Fibroblast of the conjunctiva (primary cell): ENCODE results near the gene PLAGL2.
"Not testable (repeated sequence)": the region's sequence is repeated elsewhere in the genome, so short reads cannot be mapped to it uniquely, and the experiment has no call there.

Experiments used
- DNase-seq: peaks from one replicate; pipeline ENCODE4 v3.0.0-alpha.2; 2010; ENCODE audit warnings: low read depth

The PLAGL2 gene

GRCh38 chr20:32204205-32205109, 3.1 kb downstream of the PLAGL2 start:
- no peak for DNase-seq

DNA sequence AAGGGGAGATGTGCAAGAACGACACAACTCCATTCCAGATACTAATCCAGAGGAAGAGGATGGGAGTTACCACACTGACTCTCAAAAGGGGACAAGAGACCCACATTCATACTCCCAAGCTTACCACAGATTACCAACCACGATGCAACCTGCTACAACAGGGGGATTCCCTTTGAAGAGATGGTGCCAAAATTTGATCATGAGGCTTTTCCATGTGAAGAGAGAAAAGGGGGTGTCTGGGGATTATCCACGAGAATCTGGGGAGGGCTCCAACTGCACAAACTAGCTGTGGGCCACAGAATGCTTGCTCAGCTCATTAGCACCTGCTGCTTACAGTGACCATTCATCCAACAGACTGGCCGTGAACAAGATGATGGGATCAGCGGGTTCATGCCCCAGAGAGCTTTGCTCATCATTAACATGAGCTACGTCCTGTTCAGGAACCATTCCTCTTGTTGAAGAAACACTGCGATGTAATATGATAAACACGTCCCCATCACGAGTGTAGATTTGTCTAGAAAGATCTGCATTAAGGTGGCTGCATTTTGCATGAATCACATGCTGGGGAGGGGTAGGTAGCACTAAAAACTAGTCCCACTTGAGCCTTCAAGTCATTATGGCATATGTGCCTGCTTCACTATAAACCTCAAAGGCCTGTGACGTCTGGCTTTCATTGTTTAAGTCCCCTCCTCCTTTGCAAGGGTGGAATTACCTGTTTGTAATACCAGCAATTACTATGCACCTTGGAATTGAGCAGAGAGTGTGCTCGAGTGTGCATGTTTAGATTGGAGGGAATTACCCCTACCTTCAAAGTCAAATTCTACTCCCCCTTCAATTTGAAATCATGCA, 4.0 kb downstream of the PLAGL2 start:
- no peak for DNase-seq

GRCh38 chr20:32201977-32202363, 5.6 kb downstream of the PLAGL2 start:
- DNase-seq: no peak

GRCh38 chr20:32201296-32201976, 6.1 kb downstream of the PLAGL2 start:
- DNase-seq: no peak

- DNase-seq: no peak
These were observed 8.5 kb downstream of the PLAGL2 start for GRCh38 chr20:32199006-32199405.

DNA sequence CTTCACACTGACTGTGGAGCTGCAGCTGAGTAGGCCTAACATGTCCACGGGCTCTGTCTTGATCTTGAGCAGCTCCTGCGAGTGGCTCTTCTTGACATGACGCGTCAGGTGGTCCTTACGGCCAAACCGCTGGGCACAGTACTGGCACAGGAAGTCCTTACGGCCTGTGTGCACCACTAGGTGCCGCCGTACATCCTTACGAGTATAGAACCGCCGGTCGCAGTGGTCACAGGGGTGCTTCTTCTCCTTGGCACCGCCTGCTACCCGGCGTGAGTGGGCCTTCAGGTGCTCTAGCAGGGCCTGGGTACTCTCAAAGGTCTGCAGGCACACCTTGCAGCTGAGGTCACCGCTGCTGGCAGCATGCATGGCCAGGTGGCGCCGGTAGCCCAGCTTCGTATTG, 10.4 kb downstream of the PLAGL2 start:
- DNase-seq: not testable (repeated sequence)

DNA sequence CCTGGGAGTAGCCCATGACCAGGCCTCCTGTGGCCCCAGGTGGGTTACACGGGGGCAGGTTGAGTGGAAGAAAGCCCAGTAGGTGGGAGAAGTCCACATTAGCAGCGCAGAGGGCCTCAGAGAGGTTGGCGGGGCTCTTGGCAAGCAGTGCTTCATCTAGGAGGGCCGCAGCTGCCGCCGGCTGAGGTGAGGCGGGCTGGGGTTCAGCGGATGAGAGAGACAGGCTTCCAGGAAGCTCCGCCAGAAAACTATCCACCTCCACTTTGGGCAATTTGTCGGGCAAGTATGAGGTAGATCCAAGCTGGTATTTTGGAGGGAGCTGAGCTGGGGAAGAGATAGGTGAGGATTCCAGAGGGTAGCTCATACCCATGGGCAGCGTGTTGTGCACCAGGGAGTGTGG, 10.9 kb downstream of the PLAGL2 start:
- DNase-seq: not testable (repeated sequence)

- DNase-seq: no peak
These were observed 12.0 kb downstream of the PLAGL2 start for GRCh38 chr20:32195581-32195980.

DNA sequence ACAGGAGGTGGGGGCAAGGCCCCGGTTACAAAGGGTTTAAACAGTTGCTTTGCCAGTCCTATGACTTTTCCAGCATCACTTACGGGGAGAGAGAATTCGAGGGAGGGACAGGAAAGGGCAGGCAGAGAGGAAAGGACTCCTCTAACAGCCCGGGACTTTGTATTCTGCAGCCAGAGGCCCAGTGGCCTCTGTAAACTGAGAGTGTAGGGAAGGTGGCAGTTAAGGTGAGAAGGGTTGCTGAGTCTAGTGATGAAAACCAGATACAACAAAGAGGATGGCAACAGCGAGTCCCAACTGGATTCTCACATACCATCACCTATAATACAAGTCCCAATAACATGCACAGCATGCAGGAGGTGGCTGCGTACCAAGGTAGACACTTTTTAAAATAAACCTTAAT, 13.5 kb downstream of the PLAGL2 start:
- no peak for DNase-seq

GRCh38 chr20:32193336-32193735, 14.2 kb downstream of the PLAGL2 start:
- DNase-seq: not testable (repeated sequence)

GRCh38 chr20:32192698-32193097, 14.8 kb downstream of the PLAGL2 start:
- DNase-seq: no peak

- DNase-seq: no peak
These were observed 15.7 kb downstream of the PLAGL2 start for GRCh38 chr20:32191873-32192272.

DNA sequence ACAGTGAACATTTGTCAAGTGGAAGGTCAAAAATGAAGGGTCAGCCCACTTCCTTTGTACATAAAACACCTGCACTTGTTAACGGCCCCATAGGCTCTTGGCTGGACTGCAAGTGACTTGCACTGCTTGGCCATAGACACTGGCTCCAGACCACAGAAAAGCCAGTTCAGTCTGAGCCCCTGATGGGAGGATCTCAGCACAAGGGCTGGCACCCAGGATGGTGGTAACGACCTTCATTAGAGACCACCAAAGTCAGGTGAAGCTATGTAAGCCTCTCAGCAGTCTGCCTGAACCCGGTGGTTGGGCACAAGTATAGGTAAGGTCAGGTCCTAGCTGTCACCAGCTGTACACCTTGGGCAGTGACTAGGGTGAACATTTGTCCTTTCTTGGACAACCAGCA, 16.1 kb downstream of the PLAGL2 start:
- DNase-seq: no peak

DNA sequence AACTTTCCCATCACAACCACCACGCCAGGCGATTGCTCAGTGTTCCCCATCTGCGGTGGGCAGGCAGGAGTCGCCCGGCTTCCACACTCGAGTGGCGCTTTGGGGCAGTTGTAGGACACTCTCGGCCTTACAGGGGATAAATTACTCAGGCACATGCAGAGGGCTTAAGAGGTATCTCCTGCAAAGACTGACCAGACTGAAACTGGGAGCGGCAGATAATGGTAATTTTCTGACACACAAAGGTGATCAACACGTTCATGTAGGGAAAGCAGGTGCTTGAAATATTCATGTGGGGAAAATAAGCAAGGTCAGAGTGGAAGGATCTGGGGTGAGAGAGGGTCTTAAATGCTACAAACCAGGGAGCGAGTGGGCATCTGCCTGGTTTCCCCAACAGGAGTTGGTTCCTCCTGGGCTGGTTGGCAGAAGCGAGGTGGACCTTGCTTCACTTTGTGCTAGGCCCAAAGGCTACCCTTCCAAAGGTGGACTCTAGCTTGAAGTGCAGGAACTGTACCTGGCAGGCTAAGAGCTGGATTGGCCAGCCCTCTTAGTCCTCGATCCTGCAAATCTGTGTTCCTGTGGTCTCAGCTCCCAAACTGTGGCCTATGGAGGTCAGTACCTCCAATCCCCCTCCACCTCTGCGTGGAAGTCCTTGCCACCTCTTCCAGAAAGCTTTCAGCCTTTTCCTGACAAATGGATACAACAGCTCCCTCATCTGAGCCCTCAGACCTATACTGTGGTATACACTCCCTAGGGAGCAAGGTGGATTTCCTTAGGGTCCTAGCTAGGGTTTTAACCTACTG, 16.7 kb downstream of the PLAGL2 start:
- no peak for DNase-seq

- DNase-seq: no peak
These were observed 17.6 kb downstream of the PLAGL2 start for GRCh38 chr20:32189691-32190615.

- no peak for DNase-seq
These were observed 18.5 kb downstream of the PLAGL2 start for GRCh38 chr20:32189123-32189410.

GRCh38 chr20:32188376-32189122, 19.0 kb downstream of the PLAGL2 start:
- DNase-seq: no peak

DNA sequence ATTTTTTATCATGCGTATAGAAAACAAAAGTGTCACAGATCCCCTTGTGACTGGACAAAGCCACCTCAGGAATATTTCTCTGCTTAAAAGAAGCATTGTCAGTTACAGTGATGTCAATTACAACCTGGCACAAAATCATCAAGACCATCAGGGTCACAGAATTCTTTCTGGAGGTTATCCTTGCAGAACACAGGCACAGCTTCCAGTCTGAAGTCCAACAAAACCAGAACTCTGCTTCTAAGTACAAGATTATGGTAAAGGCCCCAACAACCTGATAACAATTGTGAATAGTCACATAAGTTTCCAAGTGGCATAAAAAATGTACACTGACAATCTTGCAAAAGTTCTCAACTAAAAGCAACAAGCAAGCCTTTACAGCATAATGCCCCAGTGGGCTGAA, 21.0 kb downstream of the PLAGL2 start:
- DNase-seq: no peak

DNA sequence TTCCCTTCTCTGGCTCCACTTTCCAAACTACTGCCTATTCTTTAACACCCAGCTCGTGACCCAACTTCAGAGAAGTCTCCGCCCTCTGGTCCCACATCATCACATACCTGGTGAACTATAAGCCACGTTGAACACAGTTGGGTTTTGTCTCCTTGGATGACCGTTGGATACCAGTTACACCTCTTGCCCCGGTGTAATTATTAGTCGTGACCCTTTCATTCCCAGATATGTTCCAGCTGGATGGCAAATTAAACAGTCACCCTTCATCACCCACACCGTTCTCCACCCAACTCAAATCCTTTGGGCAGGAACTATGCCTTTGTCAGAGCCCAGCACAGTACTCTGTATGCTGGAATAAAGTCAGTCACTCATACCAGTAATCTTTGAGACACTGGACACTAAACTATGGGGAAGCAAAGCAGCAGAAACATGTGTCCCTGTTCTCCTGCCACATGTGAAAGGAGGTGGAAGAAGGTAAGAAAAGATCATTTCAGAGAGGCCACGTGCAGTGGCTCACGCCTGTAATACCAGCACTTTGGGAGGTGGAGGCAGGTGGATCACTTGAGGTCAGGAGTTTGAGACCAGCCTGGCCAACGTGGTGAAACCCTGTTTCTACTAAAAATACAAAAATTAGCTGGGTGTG, 22.5 kb downstream of the PLAGL2 start:
- DNase-seq: no peak
